Right lobe of liver (tissue), 4 donors: ENCODE results near the gene FAM124A.

ENCODE experiments used
- POLR2A ChIP-seq: fragments of 450-650 bp; IDR thresholded peaks from one replicate; pipeline ENCODE4 v1.6.1; 2017; ENCODE audit warnings: antibody characterized with exemption, mild to moderate bottlenecking
- TF ChIP-seq, protein P1 (sequence below), 4 donors: fragments of 200-600 bp in 3 of 4; fragments of 450-650 bp in 1 of 4; IDR thresholded peaks; one replicate each; pipeline versions ENCODE4 v1.5.1 to v1.8.0; 2016 to 2022; ENCODE audit warnings: antibody characterized with exemption in 4 of 4, mild to moderate bottlenecking in 2 of 4
- donor health status: DM: no; HTN: no; CAD: no.
- donor health status: DM: no; HTN: no; CAD: no.
- donor health status: DM: no; HTN: yes; CAD: no.

DNA sequence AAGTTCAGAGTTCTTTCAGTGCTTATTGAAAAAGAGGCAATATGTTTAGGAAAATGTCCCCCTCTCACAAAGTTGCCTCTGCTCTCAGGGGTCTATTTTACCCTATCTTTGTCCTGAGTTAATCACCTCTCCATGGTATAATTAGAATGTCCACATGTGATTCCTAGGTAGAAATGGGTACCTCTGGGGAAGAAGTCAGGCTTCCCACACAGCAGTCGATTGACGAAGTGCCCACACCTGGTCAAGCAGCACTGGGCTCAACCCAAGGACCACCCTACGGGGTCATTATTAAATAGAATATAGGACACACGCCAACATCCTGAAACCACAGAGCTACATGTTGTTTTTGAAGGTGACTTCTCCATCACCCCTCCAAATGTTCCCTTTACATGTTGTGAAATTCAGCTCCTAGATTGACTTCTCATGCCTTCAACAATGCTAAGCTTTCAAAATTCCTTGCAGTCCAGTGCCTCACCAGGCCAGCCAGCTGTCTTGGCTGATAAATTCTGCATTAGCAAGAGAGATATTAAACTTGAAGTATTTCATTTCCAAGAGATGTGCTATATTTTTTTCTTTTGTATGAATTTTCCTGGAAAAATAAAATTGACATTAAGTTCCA, 43.6 kb upstream of the FAM124A start:
- TF ChIP-seq, protein P1, sequence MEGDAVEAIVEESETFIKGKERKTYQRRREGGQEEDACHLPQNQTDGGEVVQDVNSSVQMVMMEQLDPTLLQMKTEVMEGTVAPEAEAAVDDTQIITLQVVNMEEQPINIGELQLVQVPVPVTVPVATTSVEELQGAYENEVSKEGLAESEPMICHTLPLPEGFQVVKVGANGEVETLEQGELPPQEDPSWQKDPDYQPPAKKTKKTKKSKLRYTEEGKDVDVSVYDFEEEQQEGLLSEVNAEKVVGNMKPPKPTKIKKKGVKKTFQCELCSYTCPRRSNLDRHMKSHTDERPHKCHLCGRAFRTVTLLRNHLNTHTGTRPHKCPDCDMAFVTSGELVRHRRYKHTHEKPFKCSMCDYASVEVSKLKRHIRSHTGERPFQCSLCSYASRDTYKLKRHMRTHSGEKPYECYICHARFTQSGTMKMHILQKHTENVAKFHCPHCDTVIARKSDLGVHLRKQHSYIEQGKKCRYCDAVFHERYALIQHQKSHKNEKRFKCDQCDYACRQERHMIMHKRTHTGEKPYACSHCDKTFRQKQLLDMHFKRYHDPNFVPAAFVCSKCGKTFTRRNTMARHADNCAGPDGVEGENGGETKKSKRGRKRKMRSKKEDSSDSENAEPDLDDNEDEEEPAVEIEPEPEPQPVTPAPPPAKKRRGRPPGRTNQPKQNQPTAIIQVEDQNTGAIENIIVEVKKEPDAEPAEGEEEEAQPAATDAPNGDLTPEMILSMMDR (IDR thresholded peaks at IDR 0.05), result no peak
- TF ChIP-seq POLR2A, result no peak
